Activated CD4-positive, alpha-beta memory T cell treated with anti-CD3 and anti-CD28 coated beads for 36 hours (primary cell): ENCODE measurements around the gene ANK2. TPM values are rescaled to one million over a fixed set of nuclear protein-coding genes. Genes with fewer than 3 reads are reported as not detected.

ENCODE experiments used
- microRNA-seq: library from miRNA; unstranded; fragments of <30 nt; microRNA quantifications from one replicate; pipeline ENCODE4 v1.2.0, GENCODE V29; 2022; ENCODE audit warnings: borderline number of aligned reads, borderline microRNAs expressed, borderline replicate concordance
- total RNA-seq, 2 experiments: library from RNA; stranded (reverse); gene quantifications; one replicate each; pipeline ENCODE4 v1.2.3, GENCODE V29; 2021

Gene ANK2
- total RNA-seq, 2 experiments from 2014 or later = 0.82 to 1.2 TPM

Small RNA genes lying within 50 kb of the gene (microRNA-seq; reads per million reads assigned to microRNA genes)
- not detected for gene MIR1243
- not detected for gene MIR8082
